Heart left ventricle (tissue), 13 donors: ENCODE results near the gene ADD2.

Source experiments
- POLR2A ChIP-seq, 2 donors: fragments of 450-650 bp; IDR thresholded peaks; one replicate each; pipeline ENCODE4 v1.6.1; 2017; ENCODE audit warnings: antibody characterized with exemption in 2 of 2, mild to moderate bottlenecking in 2 of 2, moderate library complexity in 2 of 2
- TF ChIP-seq, protein P1 (sequence below), 12 donors: fragments of 200-600 bp; sonication (generic) in 4 of 12; IDR thresholded peaks; one replicate each; pipeline versions ENCODE4 v1.5.0 to v1.8.0; 2018 to 2022; ENCODE audit warnings: antibody characterized with exemption in 12 of 12, mild to moderate bottlenecking in 5 of 12
- donor health status: ischemic (EF 13 %, LVEDD 7.1; RV severe dilation, severe dysfunction).
- donor health status: DM: no; HTN: yes; CAD: no.
- donor health status: DM: no; HTN: no; CAD: no.
- donor health status: ischemic (EF 25% LVEDD 6.9; RV normal size, moderate dysfunction).
- donor health status: ischemic (EF 25% LVEDD 5.7; RV mildly dilated, moderate dysfunction).
- donor health status: ischemic (EF 35%, LVEDD 5.7; RV mildly dilated, moderate dysfunction).
- donor health status: nonischemic (EF 11% LVEDD 7.7; RV severe dilation, severe dysfunction).
- donor health status: DM: yes; HTN: yes; CAD: no.
- donor health status: PGD.
- donor health status: ischemic (EF 29% LVEDD 5.4; RV normal size, mild dysfunction).
- donor health status: nonischemic (EF 23%, LVEDD 6.1; RV moderate dilation, normal function).

DNA sequence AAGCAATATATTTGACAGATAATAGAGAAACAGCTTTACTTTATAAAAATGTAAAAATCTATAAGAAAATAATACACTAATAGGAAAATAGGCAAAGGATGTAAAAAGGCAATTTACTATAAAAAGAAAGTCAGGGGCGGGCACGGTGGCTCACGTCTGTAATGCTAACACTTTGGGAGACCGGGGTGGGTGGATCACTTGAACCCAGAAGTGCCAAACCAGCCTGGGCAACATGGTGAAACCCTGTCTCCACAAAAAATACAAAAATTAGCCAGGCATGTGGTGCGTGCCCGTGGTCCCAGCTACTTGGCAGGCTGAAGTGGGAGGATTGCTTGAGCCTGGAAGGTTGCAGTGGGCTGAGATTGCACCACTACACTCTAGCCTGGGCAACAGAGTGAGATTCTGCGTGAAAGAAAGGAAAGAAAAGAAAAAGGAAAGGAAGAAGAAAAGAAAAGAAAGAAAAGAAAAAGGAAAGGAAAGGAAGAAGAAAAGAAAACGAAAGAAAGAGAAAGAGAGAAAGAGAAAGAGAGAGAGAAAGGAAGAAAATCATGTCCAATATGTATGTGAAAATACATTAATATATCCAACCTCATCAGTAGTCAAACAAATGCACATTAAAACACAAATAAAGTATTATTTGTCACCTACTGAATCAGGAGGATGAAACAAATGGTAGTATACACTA lies 65.1 kb downstream of the ADD2 start:
- TF ChIP-seq, protein P1, sequence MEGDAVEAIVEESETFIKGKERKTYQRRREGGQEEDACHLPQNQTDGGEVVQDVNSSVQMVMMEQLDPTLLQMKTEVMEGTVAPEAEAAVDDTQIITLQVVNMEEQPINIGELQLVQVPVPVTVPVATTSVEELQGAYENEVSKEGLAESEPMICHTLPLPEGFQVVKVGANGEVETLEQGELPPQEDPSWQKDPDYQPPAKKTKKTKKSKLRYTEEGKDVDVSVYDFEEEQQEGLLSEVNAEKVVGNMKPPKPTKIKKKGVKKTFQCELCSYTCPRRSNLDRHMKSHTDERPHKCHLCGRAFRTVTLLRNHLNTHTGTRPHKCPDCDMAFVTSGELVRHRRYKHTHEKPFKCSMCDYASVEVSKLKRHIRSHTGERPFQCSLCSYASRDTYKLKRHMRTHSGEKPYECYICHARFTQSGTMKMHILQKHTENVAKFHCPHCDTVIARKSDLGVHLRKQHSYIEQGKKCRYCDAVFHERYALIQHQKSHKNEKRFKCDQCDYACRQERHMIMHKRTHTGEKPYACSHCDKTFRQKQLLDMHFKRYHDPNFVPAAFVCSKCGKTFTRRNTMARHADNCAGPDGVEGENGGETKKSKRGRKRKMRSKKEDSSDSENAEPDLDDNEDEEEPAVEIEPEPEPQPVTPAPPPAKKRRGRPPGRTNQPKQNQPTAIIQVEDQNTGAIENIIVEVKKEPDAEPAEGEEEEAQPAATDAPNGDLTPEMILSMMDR (IDR thresholded peaks at IDR 0.05): no peak
- no peak for TF ChIP-seq POLR2A (IDR thresholded peaks at IDR 0.05)
